Stimulated activated CD8-positive, alpha-beta memory T cell treated with anti-CD3 and anti-CD28 coated beads, Interleukin-4, amount 100 ng/mL, for 24 hours (primary cell): ENCODE data around the gene FBXO17.
A peak's percentile ranks its signal among the peaks of the same experiment; 100 is the strongest.
"Not testable (repeated sequence)": the region's sequence is repeated elsewhere in the genome, so short reads cannot be mapped to it uniquely, and the experiment has no call there.

Experiments
- DNase-seq: peaks from one replicate; pipeline ENCODE4 v3.0.0-alpha.2; 2020; ENCODE audit warnings: low read depth

Gene FBXO17

GRCh38 chr19:38944981-38945506, 30.5 kb downstream of the FBXO17 start:
- no peak for DNase-seq

- no peak for DNase-seq
These were observed 32.9 kb downstream of the FBXO17 start for GRCh38 chr19:38942471-38943181.

GRCh38 chr19:38941979-38942378, 33.6 kb downstream of the FBXO17 start:
- no peak for DNase-seq

- DNase-seq = not testable (repeated sequence)
These were observed 34.1 kb downstream of the FBXO17 start for GRCh38 chr19:38941466-38941865.

GRCh38 chr19:38939957-38940356, 35.6 kb downstream of the FBXO17 start:
- no peak for DNase-seq

GRCh38 chr19:38933544-38933943, 42.0 kb downstream of the FBXO17 start:
- no peak for DNase-seq

GRCh38 chr19:38932425-38933179, 42.9 kb downstream of the FBXO17 start:
- no peak for DNase-seq

- DNase-seq = no peak
These were observed 44.1 kb downstream of the FBXO17 start for GRCh38 chr19:38931521-38931793.

- peak; percentile 94 for DNase-seq
These were observed 44.6 kb downstream of the FBXO17 start, which contains the start of gene MRPS12 for GRCh38 chr19:38930776-38931520. MRPS12 (plus strand) TSS chr19:38930944; CDS start chr19:38931295, 351 bp downstream.

- DNase-seq = peak; percentile 80
These were observed 45.4 kb downstream of the FBXO17 start, which contains the start of gene SARS2 for GRCh38 chr19:38929929-38930775. SARS2 (minus strand) TSS chr19:38930763; CDS start chr19:38930736, 27 bp downstream.

- no peak for DNase-seq
These were observed 47.0 kb downstream of the FBXO17 start for GRCh38 chr19:38928391-38929001.

GRCh38 chr19:38924388-38924787, 51.2 kb downstream of the FBXO17 start:
- no peak for DNase-seq

- no peak for DNase-seq
These were observed 53.1 kb downstream of the FBXO17 start for GRCh38 chr19:38922482-38922881.

- no peak for DNase-seq
These were observed 53.9 kb downstream of the FBXO17 start for GRCh38 chr19:38921420-38922274.

- no peak for DNase-seq
These were observed 54.7 kb downstream of the FBXO17 start for GRCh38 chr19:38920602-38921419.

GRCh38 chr19:38919837-38920601, 55.5 kb downstream of the FBXO17 start:
- no peak for DNase-seq

- no peak for DNase-seq
These were observed 57.0 kb downstream of the FBXO17 start for GRCh38 chr19:38918526-38918925.

- DNase-seq = no peak
These were observed 57.5 kb downstream of the FBXO17 start for GRCh38 chr19:38917921-38918491.
